Measurements from ENCODE around the gene KCNH5.

KCNH5 gene

DNA sequence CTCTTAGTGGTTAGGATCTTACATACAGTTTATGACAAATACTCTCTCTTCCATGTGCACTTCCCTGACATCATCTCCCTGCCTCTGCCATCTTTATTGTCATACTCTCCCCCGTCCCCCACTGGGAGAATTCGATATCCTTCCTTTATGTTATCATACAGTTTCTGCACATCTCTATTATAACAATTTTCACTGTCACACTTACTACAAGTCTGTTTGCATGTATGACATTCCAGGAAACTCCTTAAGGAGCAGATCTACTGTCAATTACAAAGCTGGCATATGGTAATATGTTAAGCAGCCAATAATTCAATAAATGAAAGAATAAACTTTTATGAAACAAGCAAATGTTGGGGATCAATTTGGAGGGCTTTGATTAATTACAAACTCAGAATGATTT, 91.1 kb downstream of the KCNH5 start:
- H3K4me1 Mint-ChIP-seq, result no peaks in the 10 kb centered on the region
- no peaks in the 10 kb centered on the region for H3K27me3 Mint-ChIP-seq (ENCODE audit: low read depth)
- no peaks in the 10 kb centered on the region for H3K9me3 Mint-ChIP-seq
- TF ChIP-seq, protein P1, sequence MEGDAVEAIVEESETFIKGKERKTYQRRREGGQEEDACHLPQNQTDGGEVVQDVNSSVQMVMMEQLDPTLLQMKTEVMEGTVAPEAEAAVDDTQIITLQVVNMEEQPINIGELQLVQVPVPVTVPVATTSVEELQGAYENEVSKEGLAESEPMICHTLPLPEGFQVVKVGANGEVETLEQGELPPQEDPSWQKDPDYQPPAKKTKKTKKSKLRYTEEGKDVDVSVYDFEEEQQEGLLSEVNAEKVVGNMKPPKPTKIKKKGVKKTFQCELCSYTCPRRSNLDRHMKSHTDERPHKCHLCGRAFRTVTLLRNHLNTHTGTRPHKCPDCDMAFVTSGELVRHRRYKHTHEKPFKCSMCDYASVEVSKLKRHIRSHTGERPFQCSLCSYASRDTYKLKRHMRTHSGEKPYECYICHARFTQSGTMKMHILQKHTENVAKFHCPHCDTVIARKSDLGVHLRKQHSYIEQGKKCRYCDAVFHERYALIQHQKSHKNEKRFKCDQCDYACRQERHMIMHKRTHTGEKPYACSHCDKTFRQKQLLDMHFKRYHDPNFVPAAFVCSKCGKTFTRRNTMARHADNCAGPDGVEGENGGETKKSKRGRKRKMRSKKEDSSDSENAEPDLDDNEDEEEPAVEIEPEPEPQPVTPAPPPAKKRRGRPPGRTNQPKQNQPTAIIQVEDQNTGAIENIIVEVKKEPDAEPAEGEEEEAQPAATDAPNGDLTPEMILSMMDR (IDR thresholded peaks at IDR 0.05; ENCODE audit: unreplicated experiment in 3 of 3), result no peak
- no peak overlapping the region for H3K4me3 Mint-ChIP-seq
- H3K36me3 Mint-ChIP-seq (ENCODE audit: low read depth), result no peaks in the 10 kb centered on the region
- no peak overlapping the region for H3K27ac Mint-ChIP-seq

DNA sequence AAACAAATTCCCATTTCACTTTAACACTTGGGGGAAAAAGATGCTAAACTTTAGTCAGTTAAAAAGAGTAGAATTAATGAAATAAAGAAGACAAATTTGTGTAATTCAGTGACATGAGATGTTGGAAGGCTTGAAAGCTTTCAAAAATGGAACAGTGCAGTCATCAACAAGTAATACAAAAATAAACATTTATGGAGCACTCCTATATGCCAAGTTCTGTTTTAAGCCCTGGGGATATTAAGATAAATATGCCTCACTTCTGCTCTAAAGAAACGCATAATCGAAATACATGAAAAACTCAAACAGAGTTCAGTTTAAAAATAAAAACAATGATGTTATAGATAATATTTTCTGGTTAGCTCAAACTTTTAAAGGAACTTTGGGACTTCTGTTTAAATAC, 93.0 kb downstream of the KCNH5 start:
- no peaks in the 10 kb centered on the region for H3K27me3 Mint-ChIP-seq (ENCODE audit: low read depth)
- H3K4me1 Mint-ChIP-seq, result no peaks in the 10 kb centered on the region
- H3K4me3 Mint-ChIP-seq, result no peak overlapping the region

DNA sequence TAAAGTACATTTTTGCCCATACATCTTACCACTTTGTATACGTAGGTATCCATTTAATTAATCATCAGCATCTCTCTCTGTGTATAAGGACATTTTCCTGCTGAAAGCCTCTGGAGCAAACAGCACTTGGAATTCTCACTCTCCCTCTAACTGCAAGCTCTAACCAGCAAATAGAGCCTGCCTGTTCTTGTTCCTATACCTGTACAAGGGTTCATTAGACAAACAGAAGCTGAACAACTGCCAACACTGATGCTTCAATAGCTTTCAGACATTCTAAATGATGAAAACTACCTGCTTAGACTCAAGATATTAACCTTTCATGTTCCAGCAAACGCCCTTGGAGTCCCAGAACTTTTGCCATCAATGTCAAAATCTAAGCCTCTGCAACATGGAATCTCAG, 98.0 kb downstream of the KCNH5 start:
- Mint-ChIP-seq H3K27ac (no peak overlapping the region), H3K36me3 (ENCODE audit: low read depth) (no peaks in the 10 kb centered on the region), H3K4me1 (no peaks in the 10 kb centered on the region), H3K4me3 (no peak overlapping the region), H3K9me3 (no peaks in the 10 kb centered on the region), H3K27me3 (ENCODE audit: low read depth) (no peaks in the 10 kb centered on the region)
- TF ChIP-seq, protein P1 (IDR thresholded peaks at IDR 0.05; ENCODE audit: unreplicated experiment in 3 of 3), result no peak

More for the DNA sequence above, 93.0 kb downstream of the KCNH5 start:
- Mint-ChIP-seq H3K27ac (no peak overlapping the region), H3K36me3 (ENCODE audit: low read depth) (no peaks in the 10 kb centered on the region), H3K9me3 (no peaks in the 10 kb centered on the region)
- TF ChIP-seq, protein P1 (IDR thresholded peaks at IDR 0.05; ENCODE audit: unreplicated experiment in 3 of 3), result no peak

DNA sequence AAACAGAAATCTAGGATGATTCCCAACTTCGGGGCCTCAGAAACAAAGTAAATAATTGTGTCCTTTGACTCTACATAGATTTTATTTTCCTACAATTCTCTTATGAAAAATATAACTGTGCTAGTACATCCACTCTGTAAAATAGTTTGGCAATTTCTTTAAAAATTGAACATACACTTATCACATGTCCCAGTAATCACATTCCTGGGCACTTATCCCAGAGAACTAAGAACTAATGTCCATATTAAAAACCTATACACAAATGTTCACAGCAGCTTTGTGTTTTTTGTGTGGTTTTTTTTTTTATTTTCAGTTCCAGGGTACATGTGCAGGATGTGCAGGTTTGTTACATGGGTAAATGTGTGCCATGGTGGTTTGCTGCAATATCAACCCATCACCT, 99.0 kb downstream of the KCNH5 start:
- Mint-ChIP-seq H3K27ac (no peak overlapping the region), H3K4me3 (no peak overlapping the region), H3K4me1 (no peaks in the 10 kb centered on the region), H3K36me3 (ENCODE audit: low read depth) (no peaks in the 10 kb centered on the region), H3K9me3 (no peaks in the 10 kb centered on the region), H3K27me3 (ENCODE audit: low read depth) (no peaks in the 10 kb centered on the region)
- TF ChIP-seq, protein P1 (IDR thresholded peaks at IDR 0.05; ENCODE audit: unreplicated experiment in 3 of 3), result no peak

DNA sequence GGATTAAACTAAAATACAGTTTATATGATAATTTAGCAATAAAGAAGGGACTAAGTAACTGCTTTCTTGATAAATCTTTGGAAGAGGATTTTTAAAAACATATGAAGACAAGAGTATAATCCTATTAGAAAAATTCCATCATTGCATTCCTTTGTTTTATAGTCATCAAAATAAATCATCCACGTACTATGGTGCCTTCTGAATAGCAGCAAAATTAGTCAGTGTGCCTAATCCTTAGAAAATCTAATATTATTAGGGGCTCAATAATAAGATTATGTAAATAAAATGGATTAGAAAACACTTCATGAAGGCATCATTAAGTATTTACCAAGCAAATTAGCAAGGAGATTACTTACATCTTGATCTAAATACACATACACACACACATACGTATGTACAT, 102.1 kb downstream of the KCNH5 start:
- no peak overlapping the region for H3K27ac Mint-ChIP-seq
- no peaks in the 10 kb centered on the region for H3K4me1 Mint-ChIP-seq
- TF ChIP-seq, protein P1 (IDR thresholded peaks at IDR 0.05; ENCODE audit: unreplicated experiment in 3 of 3), result no peak
- H3K9me3 Mint-ChIP-seq, result no peaks in the 10 kb centered on the region
- no peaks in the 10 kb centered on the region for H3K27me3 Mint-ChIP-seq (ENCODE audit: low read depth)
- no peaks in the 10 kb centered on the region for H3K36me3 Mint-ChIP-seq (ENCODE audit: low read depth)
- no peak overlapping the region for H3K4me3 Mint-ChIP-seq

DNA sequence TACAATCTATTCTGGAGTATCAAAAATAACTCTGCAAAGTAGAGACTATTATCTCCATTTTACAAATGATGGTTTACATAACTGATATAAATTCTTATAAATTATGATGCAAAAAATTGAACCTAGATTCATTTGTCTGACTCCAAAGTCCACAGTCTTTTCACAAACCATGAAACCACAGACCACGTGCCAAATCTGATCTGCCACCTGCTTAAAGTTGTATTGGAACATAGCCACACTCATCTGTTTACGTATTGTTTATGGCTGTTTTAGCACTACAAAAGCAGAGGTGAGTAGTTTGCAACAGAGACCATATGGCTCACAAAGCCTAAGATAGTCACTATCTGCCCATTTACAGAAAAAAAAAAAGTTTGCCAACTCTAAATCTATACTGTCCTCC, 105.3 kb downstream of the KCNH5 start:
- no peaks in the 10 kb centered on the region for H3K4me1 Mint-ChIP-seq
- no peaks in the 10 kb centered on the region for H3K27me3 Mint-ChIP-seq (ENCODE audit: low read depth)
- H3K9me3 Mint-ChIP-seq, result no peaks in the 10 kb centered on the region
- no peaks in the 10 kb centered on the region for H3K36me3 Mint-ChIP-seq (ENCODE audit: low read depth)
- TF ChIP-seq, protein P1 (IDR thresholded peaks at IDR 0.05; ENCODE audit: unreplicated experiment in 3 of 3), result no peak
- no peak overlapping the region for H3K27ac Mint-ChIP-seq
- H3K4me3 Mint-ChIP-seq, result no peak overlapping the region

Measured in nephron (organoid).